NCI-H82 (cell line): Measurements from ENCODE around the gene TMTC1.
"Not testable (repeated sequence)": the region's sequence is repeated elsewhere in the genome, so short reads cannot be mapped to it uniquely, and the experiment has no call there.

Experiments
- DNase-seq: peaks from one replicate; lab custom pipeline; 2025; lab: John Stamatoyannopoulos, UW

TMTC1 gene

DNA sequence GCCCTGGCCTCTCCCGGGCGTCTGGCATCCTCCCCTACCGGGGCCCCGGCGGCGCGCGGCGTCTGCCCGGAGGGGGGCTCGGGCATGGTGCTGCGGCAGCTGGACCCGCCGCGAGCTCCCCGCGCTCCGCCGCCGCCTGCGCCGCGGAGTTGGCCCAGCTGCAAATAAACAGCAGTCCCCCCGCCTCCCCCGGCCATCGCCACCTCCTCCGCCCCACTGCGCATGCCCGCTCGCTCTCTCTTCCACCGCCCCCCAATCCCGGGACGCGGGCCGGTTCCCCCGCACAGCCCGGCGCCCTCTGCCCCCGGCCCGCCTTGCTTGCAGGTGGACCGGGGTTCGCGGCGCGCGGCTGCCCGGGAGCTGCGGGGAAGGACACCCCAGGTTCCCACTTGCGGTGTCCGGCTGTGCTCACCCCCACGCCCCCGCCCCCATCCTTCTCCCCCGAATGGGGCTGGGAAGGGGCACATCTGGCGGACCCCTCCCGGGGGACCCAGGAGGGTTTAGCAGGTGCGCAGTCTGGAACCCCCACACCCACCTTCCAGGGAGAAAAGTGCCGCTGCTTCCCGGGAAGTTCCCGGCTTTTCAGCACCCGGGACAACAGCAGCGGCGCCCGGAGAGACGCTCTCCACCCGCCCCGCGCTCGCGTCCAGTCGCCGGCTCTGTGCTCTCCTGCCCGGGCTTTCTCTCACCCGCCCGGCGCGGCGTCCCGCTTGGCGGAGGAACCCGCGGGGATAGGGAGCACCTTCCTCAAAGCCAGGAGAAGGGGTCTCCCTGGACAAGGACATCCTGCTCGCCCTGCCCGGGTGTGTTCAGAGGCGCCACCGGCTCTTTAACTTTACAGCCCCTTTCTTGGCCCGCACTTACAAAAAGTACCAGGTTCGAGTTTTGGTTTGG is at the start of gene TMTC1:
TMTC1 (minus strand) TSS at position 170 of the 894 bp plus-strand sequence. CDS start 191 bp downstream, outside the sequence.
- peak; percentile 69 for DNase-seq

DNA sequence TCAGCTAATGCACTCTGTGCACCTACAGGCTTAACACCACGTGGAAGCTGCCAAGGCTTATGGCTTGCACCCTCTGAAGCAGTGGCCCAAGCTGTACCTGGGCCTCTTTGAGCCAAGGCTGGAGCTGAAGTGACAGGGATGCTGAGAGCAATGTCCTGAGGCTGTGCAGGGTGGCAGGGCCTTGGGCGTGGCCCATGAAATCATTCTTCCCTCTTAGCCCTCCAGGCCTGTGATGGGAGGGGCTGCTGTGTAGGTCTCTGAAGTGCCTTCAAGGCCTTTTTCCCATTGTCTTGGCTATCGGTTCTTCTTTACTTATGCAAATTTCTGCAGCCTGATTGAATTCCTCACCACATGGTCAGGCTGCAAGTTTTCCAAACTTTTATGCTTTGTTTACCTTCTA is 47.4 kb upstream of the TMTC1 start:
- no peak for DNase-seq

DNA sequence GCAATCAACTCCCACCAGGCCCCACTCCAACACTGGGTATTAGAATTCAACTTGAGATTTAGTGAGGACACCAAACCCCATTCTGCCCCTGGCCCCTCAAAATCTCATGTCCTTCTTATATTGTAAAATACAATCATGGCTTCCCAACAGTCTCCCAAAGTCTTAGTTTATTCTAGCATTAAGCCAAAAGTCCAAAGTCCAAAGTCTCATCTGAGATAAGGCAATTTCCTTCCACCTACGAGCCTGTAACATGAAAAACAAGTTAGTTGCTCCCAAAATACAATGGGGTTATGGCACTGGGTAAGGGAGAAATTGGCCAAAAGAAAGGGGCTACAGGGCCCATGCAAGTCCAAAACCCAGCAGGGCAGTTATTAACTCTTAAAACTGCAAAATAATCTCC is 46.6 kb upstream of the TMTC1 start:
- no peak for DNase-seq

GRCh38 chr12:29818916-29819623 is 35.3 kb upstream of the TMTC1 start:
- no peak for DNase-seq

DNA sequence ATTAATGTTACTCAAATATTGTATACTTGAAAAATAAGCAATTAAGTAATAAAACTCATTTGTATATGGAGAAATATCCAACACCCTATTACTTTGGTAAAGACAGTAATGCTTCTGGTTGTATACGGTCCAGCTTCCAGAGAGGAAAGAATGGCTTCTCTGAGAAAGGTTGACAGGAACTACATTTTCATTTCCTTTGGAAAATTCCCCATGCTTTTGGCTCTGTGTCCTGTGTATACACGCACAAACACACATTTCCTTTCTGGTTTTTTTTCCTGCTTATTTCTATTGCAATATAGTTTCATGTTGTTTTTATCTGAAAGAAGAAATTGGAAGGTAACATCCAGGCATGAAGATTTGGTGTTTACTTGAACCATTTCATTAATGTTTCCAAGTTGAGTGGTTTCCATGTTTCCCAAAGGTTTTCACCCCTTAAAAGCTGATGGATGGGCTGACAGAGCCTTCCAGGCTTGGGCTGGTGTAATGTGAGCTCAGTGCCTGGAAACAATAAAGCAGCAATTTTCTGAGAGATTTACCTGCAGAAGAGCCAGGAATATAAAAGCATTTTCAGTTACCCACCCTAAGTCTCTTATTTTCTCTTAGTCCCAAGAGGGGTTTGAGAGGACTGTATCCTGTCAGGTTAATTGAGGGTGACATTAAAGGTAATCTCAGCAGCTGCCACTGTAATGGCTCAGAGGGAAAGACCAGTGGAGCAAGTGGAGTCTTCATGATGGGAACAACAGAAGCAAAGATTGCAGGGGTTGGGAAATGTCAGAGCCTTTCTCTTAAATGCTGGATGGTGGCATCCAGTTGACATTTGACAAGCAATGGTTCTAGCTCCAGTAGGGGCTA is 33.4 kb upstream of the TMTC1 start:
- DNase-seq: no peak

DNA sequence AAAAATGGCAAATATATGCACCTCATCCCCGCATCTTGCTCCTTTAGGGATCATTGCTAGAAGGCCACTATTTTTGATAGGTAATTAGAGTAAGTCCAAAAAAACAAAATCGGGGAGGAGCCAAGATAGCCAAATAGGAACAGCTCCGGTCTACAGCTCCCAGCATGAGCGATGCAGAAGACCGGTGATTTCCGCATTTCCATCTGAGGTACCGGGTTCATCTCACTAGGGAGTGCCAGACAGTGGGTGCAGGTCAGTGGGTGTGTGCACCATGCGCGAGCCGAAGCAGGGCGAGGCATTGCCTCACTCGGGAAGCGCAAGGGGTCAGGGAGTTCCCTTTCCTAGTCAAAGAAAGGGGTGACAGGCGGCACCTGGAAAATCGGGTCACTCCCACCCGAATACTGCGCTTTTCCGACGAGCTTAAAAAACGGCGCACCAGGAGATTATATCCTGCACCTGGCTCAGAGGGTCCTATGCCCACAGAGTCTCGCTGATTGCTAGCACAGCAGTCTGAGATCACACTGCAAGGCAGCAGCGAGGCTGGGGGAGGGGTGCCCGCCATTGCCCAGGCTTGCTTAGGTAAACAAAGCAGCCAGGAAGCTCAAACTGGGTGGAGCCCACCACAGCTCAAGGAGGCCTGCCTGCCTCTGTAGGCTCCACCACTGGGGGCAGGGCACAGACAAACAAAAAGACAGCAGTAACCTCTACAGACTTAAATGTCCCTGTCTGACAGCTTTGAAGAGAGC is 26.0 kb upstream of the TMTC1 start:
- DNase-seq: not testable (repeated sequence)

DNA sequence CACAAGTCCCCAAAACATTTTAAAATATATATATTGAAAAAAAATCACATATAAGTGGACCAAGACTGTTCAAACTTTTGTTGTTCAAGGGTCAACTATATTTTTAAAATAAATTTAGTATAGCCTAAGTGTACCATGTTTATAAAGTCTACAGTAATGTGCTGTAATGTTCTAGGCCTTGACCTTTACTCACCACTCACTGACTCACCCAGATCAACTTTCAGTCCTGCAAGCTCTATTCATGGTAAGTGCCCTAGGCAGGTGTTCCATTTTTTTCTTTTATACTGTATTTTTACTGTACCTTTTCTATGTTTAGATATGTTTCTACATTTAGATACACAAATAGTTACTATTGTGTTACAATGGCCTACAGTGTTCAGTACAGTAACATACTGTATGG is 23.4 kb upstream of the TMTC1 start:
- DNase-seq: no peak

DNA sequence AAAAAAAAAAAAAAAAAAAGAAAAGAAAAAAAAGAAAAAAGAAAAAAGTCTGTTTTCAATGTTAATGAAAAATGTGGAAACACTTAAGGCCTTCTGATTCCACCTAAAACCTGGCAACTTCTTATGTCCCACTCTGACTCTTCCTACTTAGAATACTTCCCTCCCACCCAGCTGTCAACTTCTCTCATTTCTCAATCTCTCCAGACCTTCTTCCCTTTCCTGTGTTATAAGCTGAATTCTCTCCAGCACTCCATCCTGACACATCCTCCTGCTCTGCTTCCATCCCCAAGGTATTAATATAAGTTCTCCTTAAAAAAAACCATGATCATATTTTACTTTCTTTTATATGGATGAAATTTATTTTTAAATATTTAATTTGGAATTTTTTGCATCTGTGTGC is 20.3 kb upstream of the TMTC1 start:
- DNase-seq: no peak

DNA sequence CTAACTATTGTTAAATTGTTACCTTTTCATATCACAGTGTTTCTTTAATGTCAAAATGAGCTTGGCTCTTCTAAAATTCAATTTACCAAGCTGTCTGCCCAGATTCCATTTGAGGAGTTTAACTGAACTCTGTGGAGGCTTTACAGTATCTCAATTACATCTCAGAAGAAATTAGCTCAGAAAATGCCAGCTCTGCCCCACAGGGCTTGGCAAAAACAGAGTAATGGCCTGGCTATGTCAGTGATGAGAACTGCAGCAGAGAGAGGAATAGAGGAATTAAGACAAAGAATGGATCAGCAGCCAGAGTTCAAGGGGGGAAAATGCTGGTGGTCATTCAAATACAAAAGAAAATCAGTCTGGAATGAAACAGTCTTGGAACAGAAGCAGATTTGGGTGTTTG is 15.8 kb upstream of the TMTC1 start:
- no peak for DNase-seq

DNA sequence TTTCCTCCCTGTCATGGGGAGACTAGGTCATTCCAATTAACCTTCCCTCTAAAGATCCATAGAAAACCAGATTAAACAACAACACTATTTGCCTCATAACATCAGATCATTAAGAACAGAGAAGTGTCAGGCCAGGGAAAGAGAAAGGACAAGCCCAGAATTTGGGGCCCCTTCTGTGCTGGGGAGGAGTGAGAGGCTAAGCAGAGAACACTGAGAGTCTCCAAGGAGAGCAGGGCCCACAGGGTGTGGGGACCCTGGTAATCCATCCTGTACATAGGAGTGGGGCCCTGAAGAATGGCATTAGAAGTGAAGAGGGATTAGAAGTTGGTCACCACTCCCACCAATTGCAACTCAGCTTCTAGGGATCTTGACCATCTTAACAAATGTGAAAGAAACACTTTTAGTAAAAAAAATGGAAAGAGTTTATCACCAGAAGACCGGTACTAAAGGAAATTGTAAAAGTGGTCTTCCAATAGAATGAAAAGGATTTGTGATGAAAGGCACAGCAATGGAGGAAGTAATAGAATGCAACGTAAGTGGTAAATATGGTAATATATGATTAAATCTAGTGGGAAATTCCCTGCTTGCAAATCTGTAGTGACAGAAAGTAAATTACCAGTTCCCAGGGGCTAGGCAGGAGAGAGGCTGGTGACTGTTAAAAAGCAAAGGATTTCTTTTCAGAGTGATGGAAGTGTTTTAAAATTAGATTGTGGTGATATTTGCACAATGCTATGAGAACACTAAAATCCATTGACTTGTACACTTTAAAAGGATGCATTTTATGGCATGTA is 14.0 kb upstream of the TMTC1 start:
- no peak for DNase-seq

DNA sequence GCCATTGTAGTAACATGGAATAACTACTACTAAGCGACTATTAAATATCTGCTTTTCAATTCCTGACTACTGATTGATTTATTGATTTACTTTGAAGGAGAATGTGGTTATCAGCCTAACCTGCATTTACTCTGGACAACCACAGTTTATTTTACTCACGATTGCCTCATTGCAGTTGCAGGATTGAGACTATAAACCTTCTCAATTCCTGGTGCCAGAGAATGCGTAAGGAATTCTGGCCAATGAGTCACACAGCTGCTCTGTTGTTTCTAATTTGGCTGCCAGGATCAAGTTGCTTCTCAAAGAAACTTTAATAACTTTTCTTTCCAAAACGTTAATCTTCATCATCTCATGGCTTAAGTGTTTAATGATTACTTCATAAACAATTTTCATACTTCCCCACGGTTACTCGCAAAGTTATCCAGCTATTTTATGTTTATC is 13.1 kb upstream of the TMTC1 start:
- DNase-seq: no peak

DNA sequence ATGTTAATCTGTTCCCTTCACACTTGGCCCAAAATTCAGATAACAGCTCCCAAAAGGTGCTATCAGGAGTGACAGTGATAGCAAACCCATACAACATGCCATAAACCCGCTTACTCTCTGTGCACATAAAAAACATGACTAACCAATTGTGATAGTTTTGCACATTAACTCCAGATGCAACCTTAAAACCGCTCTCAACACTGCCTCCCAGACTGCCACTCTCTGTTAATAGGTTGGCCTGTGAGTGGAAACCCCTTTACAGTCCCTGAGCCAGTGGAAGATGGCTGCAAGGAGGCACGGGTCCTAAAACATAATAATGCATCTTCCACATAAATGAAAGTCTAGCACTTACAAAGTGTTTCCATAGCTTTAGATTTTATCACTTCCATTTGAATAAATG is 12.0 kb upstream of the TMTC1 start:
- DNase-seq: no peak

GRCh38 chr12:29794862-29795261 is 11.1 kb upstream of the TMTC1 start:
- DNase-seq: no peak

- no peak for DNase-seq
Observed at GRCh38 chr12:29792853-29793252, 9.1 kb upstream of the TMTC1 start.

DNA sequence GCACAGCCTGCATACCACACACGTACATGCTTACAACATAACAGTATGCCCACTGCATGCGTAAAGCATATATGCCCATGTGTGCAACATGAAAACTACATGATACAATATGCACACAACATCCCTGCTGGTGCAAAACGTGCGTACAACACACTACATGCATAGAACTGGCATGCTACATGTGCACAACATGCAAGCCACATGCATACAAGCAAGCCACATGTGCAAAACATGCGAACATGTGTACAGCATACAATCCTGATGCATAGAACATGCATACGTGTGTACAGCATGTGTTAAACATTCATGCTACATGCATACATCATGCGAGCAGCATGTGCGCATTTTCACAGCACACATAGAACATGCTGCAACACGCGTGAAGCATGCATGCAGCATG is 8.4 kb upstream of the TMTC1 start:
- DNase-seq: no peak

GRCh38 chr12:29782871-29783772 is 620 bp downstream of the TMTC1 start:
- peak; percentile 32 for DNase-seq

DNA sequence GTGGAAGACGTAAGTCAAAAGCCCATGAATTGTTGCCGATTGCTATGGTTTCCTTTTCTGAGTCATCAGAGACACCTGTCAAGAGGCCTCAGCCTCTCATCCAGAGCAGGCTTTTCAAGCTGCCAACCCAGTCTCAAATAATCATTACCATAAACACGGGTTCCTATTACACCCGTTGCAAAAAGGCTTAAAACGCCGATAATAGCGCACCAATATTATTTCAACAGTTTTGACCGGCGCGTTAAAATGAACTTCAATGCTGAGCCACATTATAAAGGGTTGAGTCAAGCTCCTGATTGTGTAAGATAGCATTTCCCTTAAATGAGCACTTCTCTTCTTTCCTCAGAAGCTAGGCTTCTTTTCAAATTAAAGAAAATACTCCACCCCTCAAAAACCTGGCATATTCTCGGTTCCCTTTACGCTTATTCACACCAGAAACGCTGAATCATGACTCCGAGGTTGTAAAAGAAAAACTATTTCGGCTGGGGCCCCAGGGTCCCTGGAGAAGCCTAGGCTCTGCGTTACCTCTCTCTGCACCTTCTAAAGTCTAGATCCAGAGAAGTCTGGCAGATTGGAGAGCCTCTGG is 1.4 kb downstream of the TMTC1 start:
- DNase-seq: no peak

GRCh38 chr12:29781705-29782266 is 2.0 kb downstream of the TMTC1 start:
- DNase-seq: no peak

GRCh38 chr12:29781188-29781587 is 2.6 kb downstream of the TMTC1 start:
- no peak for DNase-seq
